GM23338 (cell line): ENCODE measurements around the gene ANKRD44. TPM values are rescaled to one million over a fixed set of nuclear protein-coding genes. Genes with fewer than 3 reads are reported as not detected.

Source experiments
- ATAC-seq: fragments of 200-7000 bp; cut with Tn5 transposase; 3 replicates; pipeline ENCODE4 v1.9.1; 2020
- DNase-seq: peaks from one replicate; pipeline ENCODE4 v3.0.0-alpha.2; 2015; ENCODE audit warnings: low spot score
- H2AFZ ChIP-seq: fragments of 200-600 bp; sonication (generic); 2 replicates; pipeline ENCODE4 v1.8.0; 2016; ENCODE audit warnings: antibody characterized with exemption, mild to moderate bottlenecking, moderate library complexity
- H3F3A ChIP-seq: fragments of 200-600 bp; sonication (generic); replicated peaks from 2 replicates; pipeline ENCODE4 v1.8.0; 2017; ENCODE audit warnings: antibody characterized with exemption, mixed run types, low read depth
- H3K27ac ChIP-seq: fragments of 200-600 bp; sonication (generic); 2 replicates; pipeline ENCODE4 v1.6.1; 2016; ENCODE audit warnings: low read depth
- H3K27me3 ChIP-seq: fragments of 200-600 bp; sonication (generic); 2 replicates; pipeline ENCODE4 v1.8.0; 2016; ENCODE audit warnings: mild to moderate bottlenecking, mixed run types, moderate library complexity; ENCODE audit not compliant: insufficient read depth
- H3K36me3 ChIP-seq: fragments of 200-600 bp; sonication (generic); 2 replicates; pipeline ENCODE4 v1.8.0; 2016; ENCODE audit warnings: mild to moderate bottlenecking; ENCODE audit not compliant: insufficient read depth
- H3K4me1 ChIP-seq: fragments of 200-600 bp; sonication (generic); 2 replicates; pipeline ENCODE4 v1.8.0; 2016; ENCODE audit warnings: mild to moderate bottlenecking, moderate library complexity; ENCODE audit not compliant: insufficient read depth
- H3K4me2 ChIP-seq: fragments of 200-600 bp; sonication (generic); 2 replicates; pipeline ENCODE4 v1.7.1; 2017; ENCODE audit warnings: mixed run types
- H3K4me3 ChIP-seq: fragments of 200-600 bp; sonication (generic); 2 replicates; pipeline ENCODE4 v1.6.1; 2016; ENCODE audit warnings: mixed run types
- H3K79me2 ChIP-seq: fragments of 200-600 bp; sonication (generic); replicated peaks from 2 replicates; pipeline ENCODE4 v1.8.0; 2017; ENCODE audit warnings: mild to moderate bottlenecking; ENCODE audit not compliant: insufficient read depth
- H3K9me2 ChIP-seq: fragments of 200-600 bp; sonication (generic); 2 replicates; pipeline ENCODE4 v1.8.0; 2017; ENCODE audit not compliant: insufficient read depth
- H4K20me1 ChIP-seq: fragments of 200-600 bp; sonication (generic); replicated peaks from 2 replicates; pipeline ENCODE4 v1.8.0; 2017; ENCODE audit warnings: mild to moderate bottlenecking; ENCODE audit not compliant: insufficient read depth
- H3K27ac Mint-ChIP-seq: 2 replicates; pipeline ENCODE4 v1.8.0; 2020; ENCODE audit warnings: inconsistent platforms, mild to moderate bottlenecking, moderate library complexity, mixed read lengths
- H3K27me3 Mint-ChIP-seq: 3 replicates; pipeline ENCODE4 v1.8.0; 2022; ENCODE audit warnings: low read depth, mild to moderate bottlenecking, moderate library complexity, mixed read lengths, inconsistent platforms; ENCODE audit not compliant: insufficient read depth, poor library complexity
- H3K36me3 Mint-ChIP-seq: 3 replicates; pipeline ENCODE4 v1.8.0; 2021; ENCODE audit warnings: low read depth, mild to moderate bottlenecking, inconsistent platforms, moderate library complexity, mixed read lengths
- H3K4me1 Mint-ChIP-seq: 3 replicates; pipeline ENCODE4 v1.8.0; 2020; ENCODE audit warnings: mild to moderate bottlenecking, inconsistent platforms, mixed read lengths
- H3K4me3 Mint-ChIP-seq: 3 replicates; pipeline ENCODE4 v1.8.0; 2021; ENCODE audit warnings: moderate library complexity, mild to moderate bottlenecking, inconsistent platforms, mixed read lengths
- H3K9me3 Mint-ChIP-seq: 3 replicates; pipeline ENCODE4 v1.8.0; 2020; ENCODE audit warnings: moderate library complexity, mild to moderate bottlenecking, inconsistent platforms, mixed read lengths
- CREB1 ChIP-seq: fragments of 250-450 bp; sonication (Bioruptor Pico); IDR thresholded peaks from 2 replicates; pipeline ENCODE4 v1.5.0; 2020; ENCODE audit warnings: low read depth, mild to moderate bottlenecking, moderate library complexity
- CTCF ChIP-seq, 2 experiments: fragments of 200-600 bp in 1 of 2; sonication (generic) in 1 of 2; conservative IDR thresholded peaks; 2 replicates each; pipeline versions ENCODE4 v1.5.1 to v1.6.1; 2016 to 2017; ENCODE audit warnings: antibody characterized with exemption in 2 of 2, low read depth in 2 of 2, mild to moderate bottlenecking in 2 of 2, moderate library complexity in 1 of 2
- EZH2 ChIP-seq: fragments of 200-600 bp; sonication (generic); IDR thresholded peaks from one replicate; pipeline ENCODE4 v1.8.0; 2017; ENCODE audit warnings: antibody characterized with exemption, mild to moderate bottlenecking, low read depth; ENCODE audit not compliant: unreplicated experiment
- EZH2phosphoT487 ChIP-seq: fragments of 200-600 bp; sonication (generic); IDR thresholded peaks from one replicate; pipeline ENCODE4 v1.8.1; 2018; ENCODE audit warnings: antibody characterized with exemption; ENCODE audit not compliant: unreplicated experiment
- JUNB ChIP-seq: IDR thresholded peaks from one replicate; pipeline ENCODE4 v1.6.1; 2016; ENCODE audit warnings: antibody characterized with exemption; ENCODE audit not compliant: unreplicated experiment
- NANOG ChIP-seq: IDR thresholded peaks from 2 replicates; pipeline ENCODE4 v1.6.1; 2016; ENCODE audit warnings: antibody characterized with exemption, borderline replicate concordance
- STAT1 ChIP-seq: IDR thresholded peaks from one replicate; pipeline ENCODE4 v1.6.1; 2016; ENCODE audit warnings: antibody characterized with exemption; ENCODE audit not compliant: unreplicated experiment
- ZNF114 ChIP-seq: fragments of 250-450 bp; sonication (Bioruptor Pico); IDR thresholded peaks from 2 replicates; pipeline ENCODE4 v1.5.0; 2020; ENCODE audit warnings: mild to moderate bottlenecking, moderate library complexity
- polyA plus RNA-seq: library from polyadenylated mRNA; unstranded; fragments of >200 nt; fragmentation: Nextera tagmentation; extraction: Ambion mirVana; gene quantifications from 2 replicates; pipeline ENCODE4 v1.2.1, GENCODE V29; 2016
- total RNA-seq: library from RNA; depleted of rRNA; stranded (reverse); fragments of >200 nt; shearing (Covaris generic); gene quantifications from 2 replicates; pipeline ENCODE4 v1.2.3, GENCODE V29; 2014
- TF ChIP-seq, protein P1 (sequence below): fragments of 250-450 bp; sonication (Bioruptor Pico); IDR thresholded peaks from 2 replicates; pipeline ENCODE4 v1.5.0; 2020; ENCODE audit warnings: mild to moderate bottlenecking, moderate library complexity
- TF ChIP-seq, protein P2 (sequence below): IDR thresholded peaks from one replicate; pipeline ENCODE4 v1.6.1; 2018; ENCODE audit warnings: antibody characterized with exemption; ENCODE audit not compliant: unreplicated experiment
- TF ChIP-seq, protein P3 (sequence below): IDR thresholded peaks from 2 replicates; pipeline ENCODE4 v1.6.1; 2016; ENCODE audit warnings: antibody characterized with exemption

The ANKRD44 gene
- total and polyA plus RNA-seq, 2 experiments from 2014 or later: 0.44 to 0.56 TPM

DNA sequence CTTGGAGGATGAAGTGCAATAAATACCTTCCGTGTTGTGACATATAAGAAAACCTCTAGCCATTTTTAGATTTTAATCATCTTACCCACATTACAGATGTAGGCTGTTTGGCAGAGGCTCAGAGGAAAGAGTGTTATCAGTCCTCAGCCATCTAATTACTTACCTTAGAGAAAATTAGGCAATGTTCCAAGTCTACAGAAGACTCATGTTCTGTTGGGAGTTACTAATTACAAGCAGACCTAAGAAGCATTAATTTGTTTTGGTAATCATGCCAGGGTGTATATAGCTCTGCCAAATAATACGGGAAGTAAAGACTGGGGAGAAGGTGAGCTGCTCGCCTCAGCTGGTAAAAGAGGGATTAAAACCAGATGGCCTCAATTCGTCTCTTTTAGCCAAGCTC is 258.2 kb downstream of the ANKRD44 start:
- no peak for TF ChIP-seq JUNB
- no peak for TF ChIP-seq STAT1
- TF ChIP-seq, protein P1, sequence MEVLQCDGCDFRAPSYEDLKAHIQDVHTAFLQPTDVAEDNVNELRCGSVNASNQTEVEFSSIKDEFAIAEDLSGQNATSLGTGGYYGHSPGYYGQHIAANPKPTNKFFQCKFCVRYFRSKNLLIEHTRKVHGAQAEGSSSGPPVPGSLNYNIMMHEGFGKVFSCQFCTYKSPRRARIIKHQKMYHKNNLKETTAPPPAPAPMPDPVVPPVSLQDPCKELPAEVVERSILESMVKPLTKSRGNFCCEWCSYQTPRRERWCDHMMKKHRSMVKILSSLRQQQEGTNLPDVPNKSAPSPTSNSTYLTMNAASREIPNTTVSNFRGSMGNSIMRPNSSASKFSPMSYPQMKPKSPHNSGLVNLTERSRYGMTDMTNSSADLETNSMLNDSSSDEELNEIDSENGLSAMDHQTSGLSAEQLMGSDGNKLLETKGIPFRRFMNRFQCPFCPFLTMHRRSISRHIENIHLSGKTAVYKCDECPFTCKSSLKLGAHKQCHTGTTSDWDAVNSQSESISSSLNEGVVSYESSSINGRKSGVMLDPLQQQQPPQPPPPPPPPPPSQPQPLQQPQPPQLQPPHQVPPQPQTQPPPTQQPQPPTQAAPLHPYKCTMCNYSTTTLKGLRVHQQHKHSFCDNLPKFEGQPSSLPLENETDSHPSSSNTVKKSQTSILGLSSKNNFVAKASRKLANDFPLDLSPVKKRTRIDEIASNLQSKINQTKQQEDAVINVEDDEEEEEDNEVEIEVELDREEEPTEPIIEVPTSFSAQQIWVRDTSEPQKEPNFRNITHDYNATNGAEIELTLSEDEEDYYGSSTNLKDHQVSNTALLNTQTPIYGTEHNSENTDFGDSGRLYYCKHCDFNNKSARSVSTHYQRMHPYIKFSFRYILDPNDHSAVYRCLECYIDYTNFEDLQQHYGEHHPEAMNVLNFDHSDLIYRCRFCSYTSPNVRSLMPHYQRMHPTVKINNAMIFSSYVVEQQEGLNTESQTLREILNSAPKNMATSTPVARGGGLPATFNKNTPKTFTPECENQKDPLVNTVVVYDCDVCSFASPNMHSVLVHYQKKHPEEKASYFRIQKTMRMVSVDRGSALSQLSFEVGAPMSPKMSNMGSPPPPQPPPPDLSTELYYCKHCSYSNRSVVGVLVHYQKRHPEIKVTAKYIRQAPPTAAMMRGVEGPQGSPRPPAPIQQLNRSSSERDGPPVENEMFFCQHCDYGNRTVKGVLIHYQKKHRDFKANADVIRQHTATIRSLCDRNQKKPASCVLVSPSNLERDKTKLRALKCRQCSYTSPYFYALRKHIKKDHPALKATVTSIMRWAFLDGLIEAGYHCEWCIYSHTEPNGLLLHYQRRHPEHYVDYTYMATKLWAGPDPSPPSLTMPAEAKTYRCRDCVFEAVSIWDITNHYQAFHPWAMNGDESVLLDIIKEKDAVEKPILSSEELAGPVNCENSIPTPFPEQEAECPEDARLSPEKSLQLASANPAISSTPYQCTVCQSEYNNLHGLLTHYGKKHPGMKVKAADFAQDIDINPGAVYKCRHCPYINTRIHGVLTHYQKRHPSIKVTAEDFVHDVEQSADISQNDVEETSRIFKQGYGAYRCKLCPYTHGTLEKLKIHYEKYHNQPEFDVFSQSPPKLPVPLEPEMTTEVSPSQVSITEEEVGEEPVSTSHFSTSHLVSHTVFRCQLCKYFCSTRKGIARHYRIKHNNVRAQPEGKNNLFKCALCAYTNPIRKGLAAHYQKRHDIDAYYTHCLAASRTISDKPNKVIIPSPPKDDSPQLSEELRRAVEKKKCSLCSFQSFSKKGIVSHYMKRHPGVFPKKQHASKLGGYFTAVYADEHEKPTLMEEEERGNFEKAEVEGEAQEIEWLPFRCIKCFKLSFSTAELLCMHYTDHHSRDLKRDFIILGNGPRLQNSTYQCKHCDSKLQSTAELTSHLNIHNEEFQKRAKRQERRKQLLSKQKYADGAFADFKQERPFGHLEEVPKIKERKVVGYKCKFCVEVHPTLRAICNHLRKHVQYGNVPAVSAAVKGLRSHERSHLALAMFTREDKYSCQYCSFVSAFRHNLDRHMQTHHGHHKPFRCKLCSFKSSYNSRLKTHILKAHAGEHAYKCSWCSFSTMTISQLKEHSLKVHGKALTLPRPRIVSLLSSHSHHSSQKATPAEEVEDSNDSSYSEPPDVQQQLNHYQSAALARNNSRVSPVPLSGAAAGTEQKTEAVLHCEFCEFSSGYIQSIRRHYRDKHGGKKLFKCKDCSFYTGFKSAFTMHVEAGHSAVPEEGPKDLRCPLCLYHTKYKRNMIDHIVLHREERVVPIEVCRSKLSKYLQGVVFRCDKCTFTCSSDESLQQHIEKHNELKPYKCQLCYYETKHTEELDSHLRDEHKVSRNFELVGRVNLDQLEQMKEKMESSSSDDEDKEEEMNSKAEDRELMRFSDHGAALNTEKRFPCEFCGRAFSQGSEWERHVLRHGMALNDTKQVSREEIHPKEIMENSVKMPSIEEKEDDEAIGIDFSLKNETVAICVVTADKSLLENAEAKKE (CRISPR knock-in tag): no peak
- TF ChIP-seq, protein P2, sequence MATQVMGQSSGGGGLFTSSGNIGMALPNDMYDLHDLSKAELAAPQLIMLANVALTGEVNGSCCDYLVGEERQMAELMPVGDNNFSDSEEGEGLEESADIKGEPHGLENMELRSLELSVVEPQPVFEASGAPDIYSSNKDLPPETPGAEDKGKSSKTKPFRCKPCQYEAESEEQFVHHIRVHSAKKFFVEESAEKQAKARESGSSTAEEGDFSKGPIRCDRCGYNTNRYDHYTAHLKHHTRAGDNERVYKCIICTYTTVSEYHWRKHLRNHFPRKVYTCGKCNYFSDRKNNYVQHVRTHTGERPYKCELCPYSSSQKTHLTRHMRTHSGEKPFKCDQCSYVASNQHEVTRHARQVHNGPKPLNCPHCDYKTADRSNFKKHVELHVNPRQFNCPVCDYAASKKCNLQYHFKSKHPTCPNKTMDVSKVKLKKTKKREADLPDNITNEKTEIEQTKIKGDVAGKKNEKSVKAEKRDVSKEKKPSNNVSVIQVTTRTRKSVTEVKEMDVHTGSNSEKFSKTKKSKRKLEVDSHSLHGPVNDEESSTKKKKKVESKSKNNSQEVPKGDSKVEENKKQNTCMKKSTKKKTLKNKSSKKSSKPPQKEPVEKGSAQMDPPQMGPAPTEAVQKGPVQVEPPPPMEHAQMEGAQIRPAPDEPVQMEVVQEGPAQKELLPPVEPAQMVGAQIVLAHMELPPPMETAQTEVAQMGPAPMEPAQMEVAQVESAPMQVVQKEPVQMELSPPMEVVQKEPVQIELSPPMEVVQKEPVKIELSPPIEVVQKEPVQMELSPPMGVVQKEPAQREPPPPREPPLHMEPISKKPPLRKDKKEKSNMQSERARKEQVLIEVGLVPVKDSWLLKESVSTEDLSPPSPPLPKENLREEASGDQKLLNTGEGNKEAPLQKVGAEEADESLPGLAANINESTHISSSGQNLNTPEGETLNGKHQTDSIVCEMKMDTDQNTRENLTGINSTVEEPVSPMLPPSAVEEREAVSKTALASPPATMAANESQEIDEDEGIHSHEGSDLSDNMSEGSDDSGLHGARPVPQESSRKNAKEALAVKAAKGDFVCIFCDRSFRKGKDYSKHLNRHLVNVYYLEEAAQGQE: no peak
- no peak for TF ChIP-seq NANOG
- TF ChIP-seq CREB1 (CRISPR knock-in tag): no peak
- no peak for TF ChIP-seq EZH2phosphoT487
- TF ChIP-seq, protein P3, sequence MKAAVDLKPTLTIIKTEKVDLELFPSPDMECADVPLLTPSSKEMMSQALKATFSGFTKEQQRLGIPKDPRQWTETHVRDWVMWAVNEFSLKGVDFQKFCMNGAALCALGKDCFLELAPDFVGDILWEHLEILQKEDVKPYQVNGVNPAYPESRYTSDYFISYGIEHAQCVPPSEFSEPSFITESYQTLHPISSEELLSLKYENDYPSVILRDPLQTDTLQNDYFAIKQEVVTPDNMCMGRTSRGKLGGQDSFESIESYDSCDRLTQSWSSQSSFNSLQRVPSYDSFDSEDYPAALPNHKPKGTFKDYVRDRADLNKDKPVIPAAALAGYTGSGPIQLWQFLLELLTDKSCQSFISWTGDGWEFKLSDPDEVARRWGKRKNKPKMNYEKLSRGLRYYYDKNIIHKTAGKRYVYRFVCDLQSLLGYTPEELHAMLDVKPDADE: no peak
- no peak for TF ChIP-seq CTCF (conservative IDR thresholded peaks at IDR 0.05; ENCODE audit: low read depth in 2 of 2)
- no peak for TF ChIP-seq EZH2
- no peak for TF ChIP-seq ZNF114 (CRISPR knock-in tag)
- Histone ChIP-seq H3K4me3 (no peak overlapping the region), H3K27me3 (no peaks in the 10 kb centered on the region), H3K36me3 (peaks cover 6% of the 10 kb centered on the region; the same call in 1 of the 2 replicates), H3K9me2 (no peaks in the 10 kb centered on the region), H3F3A (no peaks in the 10 kb centered on the region), H3K79me2 (no peaks in the 10 kb centered on the region), H4K20me1 (no peaks in the 10 kb centered on the region), H3K4me2 (no peak overlapping the region), H2AFZ (no peak overlapping the region), H3K4me1 (no peaks in the 10 kb centered on the region), H3K27ac (no peak overlapping the region)
- no peaks in the 10 kb centered on the region for H3K4me1 Mint-ChIP-seq
- H3K27me3 Mint-ChIP-seq: no peaks in the 10 kb centered on the region
- ATAC-seq (no peak), DNase-seq (no peak)
- H3K27ac Mint-ChIP-seq: no peak overlapping the region
- H3K36me3 Mint-ChIP-seq: 0 out of 3 replicates have a peak, but pooled peaks cover 2% of the 10 kb centered on the region
- H3K9me3 Mint-ChIP-seq: peaks cover 20% of the 10 kb centered on the region; the same call in 2 of the 3 replicates
- no peak overlapping the region for H3K4me3 Mint-ChIP-seq
